SK-MEL-5 (cell line): ENCODE data around the gene SGSM1. TPM values are rescaled to one million over a fixed set of nuclear protein-coding genes. Genes with fewer than 3 reads are reported as not detected.

Experiments used
- DNase-seq: peaks from one replicate; pipeline ENCODE4 v3.0.0-alpha.2; 2016; ENCODE audit warnings: low read depth, low spot score
- in situ Hi-C: cut with HindIII; loops from 2 replicates; pipeline ENCODE4 v1.10.0; 2016; ENCODE audit warnings: low sequenced_read_pairs, high pct_unique_total_duplicates, low pct_unique_long_range_greater_than_20kb
- total RNA-seq: library from RNA; depleted of rRNA; stranded (reverse); fragments of >200 nt; shearing (Covaris generic); gene quantifications from 2 replicates; pipeline ENCODE4 v1.2.3, GENCODE V29; 2014

The SGSM1 gene
- total RNA-seq, 1 experiment from 2014 or later, result 0.03 TPM

GRCh38 chr22:24796056-24796455, 10.0 kb upstream of the SGSM1 start:
- in situ Hi-C loops, result no loop called here
- DNase-seq, result no peak

- in situ Hi-C loops, result no loop called here
These were observed 9.2 kb upstream of the SGSM1 start for GRCh38 chr22:24796860-24797259.

GRCh38 chr22:24801901-24802465, 4.0 kb upstream of the SGSM1 start:
- DNase-seq, result no peak
- in situ Hi-C loops, result no loop called here

More at GRCh38 chr22:24796860-24797259, 9.2 kb upstream of the SGSM1 start:
- no peak for DNase-seq

GRCh38 chr22:24803064-24803542, 2.9 kb upstream of the SGSM1 start:
- peak; percentile 69 for DNase-seq
- in situ Hi-C loops, result no loop called here

- in situ Hi-C loops, result no loop called here
- no peak for DNase-seq
These were observed 621 bp downstream of the SGSM1 start for GRCh38 chr22:24806663-24807001.

- no peak for DNase-seq
- in situ Hi-C loops, result no loop called here
These were observed 1.4 kb downstream of the SGSM1 start for GRCh38 chr22:24807284-24807950.

GRCh38 chr22:24809331-24809730, 3.3 kb downstream of the SGSM1 start:
- DNase-seq, result no peak
- in situ Hi-C loops, result no loop called here

GRCh38 chr22:24810043-24810749, 4.2 kb downstream of the SGSM1 start:
- DNase-seq, result no peak
- in situ Hi-C loops, result no loop called here

- no peak for DNase-seq
- in situ Hi-C loops, result no loop called here
These were observed 7.2 kb downstream of the SGSM1 start for GRCh38 chr22:24812950-24813775.

GRCh38 chr22:24813861-24814770, 8.1 kb downstream of the SGSM1 start:
- no peak for DNase-seq
- in situ Hi-C loops, result no loop called here

- in situ Hi-C loops, result no loop called here
- DNase-seq, result no peak
These were observed 10.8 kb downstream of the SGSM1 start for GRCh38 chr22:24816806-24817205.

- in situ Hi-C loops, result no loop called here
- DNase-seq, result no peak
These were observed 13.5 kb downstream of the SGSM1 start for GRCh38 chr22:24819487-24819886.

- in situ Hi-C loops, result no loop called here
These were observed 14.0 kb downstream of the SGSM1 start for GRCh38 chr22:24819911-24820461.

GRCh38 chr22:24822471-24822870, 16.5 kb downstream of the SGSM1 start:
- no peak for DNase-seq
- in situ Hi-C loops, result no loop called here

More at GRCh38 chr22:24819911-24820461, 14.0 kb downstream of the SGSM1 start:
- no peak for DNase-seq

- in situ Hi-C loops, result no loop called here
- DNase-seq, result no peak
These were observed 17.8 kb downstream of the SGSM1 start for GRCh38 chr22:24823787-24824186.

GRCh38 chr22:24824250-24824649, 18.2 kb downstream of the SGSM1 start:
- in situ Hi-C loops, result no loop called here
- DNase-seq, result no peak

- in situ Hi-C loops, result no loop called here
- no peak for DNase-seq
These were observed 18.9 kb downstream of the SGSM1 start for GRCh38 chr22:24824915-24825314.
